Nephron progenitor cell (in vitro differentiated cells): ENCODE data around the gene ADAMTS1.
A peak's percentile ranks its signal among the peaks of the same experiment; 100 is the strongest.

Experiments used
- DNase-seq: peaks from one replicate; pipeline ENCODE4 v3.0.0; 2021
- H3K27ac Mint-ChIP-seq: 2 replicates; pipeline ENCODE4 v1.8.0; 2021; ENCODE audit warnings: mild to moderate bottlenecking, moderate library complexity, mixed read lengths
- H3K27me3 Mint-ChIP-seq: 2 replicates; pipeline ENCODE4 v1.8.0; 2021; ENCODE audit warnings: mild to moderate bottlenecking, low read depth, mixed read lengths; ENCODE audit not compliant: poor library complexity
- H3K36me3 Mint-ChIP-seq: 2 replicates; pipeline ENCODE4 v1.8.0; 2021; ENCODE audit warnings: low read depth, mixed read lengths
- H3K4me1 Mint-ChIP-seq: 2 replicates; pipeline ENCODE4 v1.8.0; 2021; ENCODE audit warnings: mixed read lengths
- H3K4me3 Mint-ChIP-seq: 2 replicates; pipeline ENCODE4 v1.8.0; 2021; ENCODE audit warnings: mild to moderate bottlenecking, moderate library complexity, mixed read lengths
- H3K9me3 Mint-ChIP-seq: 2 replicates; pipeline ENCODE4 v1.8.0; 2021; ENCODE audit warnings: mild to moderate bottlenecking, moderate library complexity, mixed read lengths
- CTCF ChIP-seq: fragments of 200-600 bp; sonication (generic); IDR thresholded peaks from 2 replicates; pipeline ENCODE4 v1.5.0; 2021; ENCODE audit warnings: antibody characterized with exemption

The ADAMTS1 gene

GRCh38 chr21:26801498-26801897, 43.7 kb downstream of the ADAMTS1 start:
- peaks cover 35% of the 10 kb centered on the region for H3K4me1 Mint-ChIP-seq
- H3K36me3 Mint-ChIP-seq = no peaks in the 10 kb centered on the region
- H3K27ac Mint-ChIP-seq = no peak overlapping the region
- peaks cover 9% of the 10 kb centered on the region for H3K9me3 Mint-ChIP-seq
- TF ChIP-seq CTCF = no peak
- DNase-seq = no peak
- no peak overlapping the region for H3K4me3 Mint-ChIP-seq
- H3K27me3 Mint-ChIP-seq = peaks cover 7% of the 10 kb centered on the region

- H3K4me1 Mint-ChIP-seq = peaks cover 40% of the 10 kb centered on the region
- no peaks in the 10 kb centered on the region for H3K36me3 Mint-ChIP-seq
- TF ChIP-seq CTCF = no peak
- H3K4me3 Mint-ChIP-seq = no peak overlapping the region
- peaks cover 9% of the 10 kb centered on the region for H3K9me3 Mint-ChIP-seq
- peak overlapping the region; percentile 95 for H3K27ac Mint-ChIP-seq
- DNase-seq = no peak
- H3K27me3 Mint-ChIP-seq = peaks cover 7% of the 10 kb centered on the region
These were observed 44.2 kb downstream of the ADAMTS1 start for GRCh38 chr21:26800970-26801431.

- Mint-ChIP-seq H3K27me3 (peaks cover 7% of the 10 kb centered on the region), H3K4me3 (no peak overlapping the region), H3K27ac (peak overlapping the region; percentile 14), H3K36me3 (no peaks in the 10 kb centered on the region), H3K9me3 (peaks cover 9% of the 10 kb centered on the region), H3K4me1 (peaks cover 46% of the 10 kb centered on the region)
- no peak for TF ChIP-seq CTCF
- DNase-seq = no peak
These were observed 44.8 kb downstream of the ADAMTS1 start for GRCh38 chr21:26800455-26800854.

- H3K4me3 Mint-ChIP-seq = no peak overlapping the region
- TF ChIP-seq CTCF = no peak
- H3K9me3 Mint-ChIP-seq = peaks cover 9% of the 10 kb centered on the region
- no peaks in the 10 kb centered on the region for H3K36me3 Mint-ChIP-seq
- no peak for DNase-seq
- H3K4me1 Mint-ChIP-seq = peaks cover 50% of the 10 kb centered on the region
- H3K27ac Mint-ChIP-seq = peak overlapping the region; percentile 19
- peaks cover 7% of the 10 kb centered on the region for H3K27me3 Mint-ChIP-seq
These were observed 45.2 kb downstream of the ADAMTS1 start for GRCh38 chr21:26800001-26800400.

- TF ChIP-seq CTCF = no peak
- no peak for DNase-seq
- H3K4me3 Mint-ChIP-seq = no peak overlapping the region
- H3K4me1 Mint-ChIP-seq = peaks cover 51% of the 10 kb centered on the region
- H3K9me3 Mint-ChIP-seq = peaks cover 9% of the 10 kb centered on the region
- no peaks in the 10 kb centered on the region for H3K36me3 Mint-ChIP-seq
- no peak overlapping the region for H3K27ac Mint-ChIP-seq
- peaks cover 7% of the 10 kb centered on the region for H3K27me3 Mint-ChIP-seq
These were observed 46.1 kb downstream of the ADAMTS1 start for GRCh38 chr21:26798856-26799751.
